K562 (cell line): ENCODE results near the gene ATF3.
"Not testable (repeated sequence)": the region's sequence is repeated elsewhere in the genome, so short reads cannot be mapped to it uniquely, and the experiment has no call there.

Source experiments
- CHAMP1 ChIP-seq: fragments of 450-650 bp; IDR thresholded peaks from 2 replicates; pipeline ENCODE4 v1.6.1; 2016; ENCODE audit warnings: mild to moderate bottlenecking
- REST ChIP-seq, 2 experiments: fragments of 450-650 bp; formaldehyde crosslinking in 1 of 2; IDR thresholded peaks; 2 replicates each; pipeline versions ENCODE4 v1.4.0 to v1.6.1; 2014 to 2020; ENCODE audit warnings: mild to moderate bottlenecking in 2 of 2, borderline replicate concordance in 1 of 2, low read depth in 1 of 2
- STAT6 ChIP-seq: sonication (generic); formaldehyde crosslinking; IDR thresholded peaks from 2 replicates; pipeline ENCODE4 v1.8.1; 2023; ENCODE audit warnings: mild to moderate bottlenecking, missing genetic modification reagents
- YY1 ChIP-seq, 3 experiments: IDR thresholded peaks; 2 replicates each; pipeline ENCODE4 v1.6.1; 2011; ENCODE audit warnings: low read length in 2 of 3, mild to moderate bottlenecking in 2 of 3, moderate library complexity in 2 of 3, borderline replicate concordance in 1 of 3, control low read depth in 1 of 3, low read depth in 1 of 3; ENCODE audit not compliant: insufficient read depth in 3 of 3, insufficient replicate concordance in 2 of 3, control insufficient read depth in 1 of 3, insufficient read length in 1 of 3; ENCODE audit errors: extremely low read depth in 1 of 3
- ZNF408 ChIP-seq: fragments of 250-450 bp; sonication (Bioruptor Pico); IDR thresholded peaks from 2 replicates; pipeline ENCODE4 v1.4.0; 2020; ENCODE audit warnings: low read depth, mild to moderate bottlenecking, moderate library complexity
- ZNF561 ChIP-seq: fragments of 450-650 bp; formaldehyde crosslinking; conservative IDR thresholded peaks from 2 replicates; pipeline ENCODE4 v1.4.0; 2020; ENCODE audit warnings: mild to moderate bottlenecking, moderate library complexity
- ZNF778 ChIP-seq: fragments of 450-650 bp; formaldehyde crosslinking; IDR thresholded peaks from 2 replicates; pipeline ENCODE4 v1.4.0; 2020; ENCODE audit warnings: mild to moderate bottlenecking, moderate library complexity

- TF ChIP-seq ZNF561 (CRISPR knock-in tag); REST (IDR thresholded peaks at IDR 0.05; ENCODE audit: borderline replicate concordance); REST (CRISPR knock-in tag; IDR thresholded peaks at IDR 0.05; ENCODE audit: low read depth); CHAMP1; ZNF778 (CRISPR knock-in tag); ZNF408 (CRISPR knock-in tag); STAT6; YY1 (IDR thresholded peaks at IDR 0.05; ENCODE audit: borderline replicate concordance in 1 of 3, control insufficient read depth in 1 of 3, extremely low read depth in 1 of 3, insufficient read depth in 3 of 3, insufficient read length in 1 of 3, insufficient replicate concordance in 2 of 3, low read depth in 1 of 3, low read length in 2 of 3): not testable (repeated sequence)
Measured at GRCh38 chr1:212658250-212658649, 49.7 kb downstream of the ATF3 start.
